Gastrocnemius medialis (tissue), 4 donors: ENCODE results near the gene LDAF1. TPM values are rescaled to one million over a fixed set of nuclear protein-coding genes. Genes with fewer than 3 reads are reported as not detected.

Source experiments
- ATAC-seq, 2 donors: fragments of 150-250 bp; one replicate each; pipeline ENCODE4 v1.9.1; 2016
- DNase-seq, 2 donors: peaks; one replicate each; pipeline ENCODE4 v3.0.0-alpha.2; 2019
- H3K27ac ChIP-seq, 4 donors: fragments of 200-600 bp; sonication (generic); 1 replicate in 1 of 4; 2 replicates in 3 of 4; pipeline ENCODE4 v1.5.1; 2016 to 2018; ENCODE audit warnings: mild to moderate bottlenecking in 2 of 4, moderate library complexity in 1 of 4
- H3K27me3 ChIP-seq, 3 donors: fragments of 200-600 bp; sonication (generic) in 2 of 3; 1 replicate in 1 of 3; 2 replicates in 2 of 3; pipeline versions ENCODE4 v1.5.1 to v1.6.0; 2016 to 2019; ENCODE audit warnings: mild to moderate bottlenecking in 1 of 3, moderate library complexity in 1 of 3
- H3K36me3 ChIP-seq, 2 donors: fragments of 200-600 bp; sonication (generic) in 1 of 2; one replicate each; pipeline ENCODE4 v1.5.1; 2017 to 2018
- H3K4me1 ChIP-seq, 2 donors: fragments of 200-600 bp; sonication (generic) in 1 of 2; one replicate each; pipeline ENCODE4 v1.5.1; 2016 to 2017; ENCODE audit warnings: mild to moderate bottlenecking in 2 of 2
- H3K4me3 ChIP-seq, 4 donors: fragments of 200-600 bp; sonication (generic) in 3 of 4; 1 replicate in 1 of 4; 2 replicates in 3 of 4; pipeline ENCODE4 v1.5.1; 2016 to 2019; ENCODE audit warnings: mild to moderate bottlenecking in 2 of 4
- H3K9me3 ChIP-seq, 3 donors: fragments of 200-600 bp; sonication (generic) in 2 of 3; 1 replicate in 1 of 3; 2 replicates in 2 of 3; pipeline ENCODE4 v1.5.1; 2016 to 2019
- POLR2A ChIP-seq, 2 donors: fragments of 450-650 bp; IDR thresholded peaks; one replicate each; pipeline ENCODE4 v1.6.1; 2017; ENCODE audit warnings: antibody characterized with exemption in 2 of 2, mild to moderate bottlenecking in 2 of 2, moderate library complexity in 2 of 2
- in situ Hi-C, 4 donors: fragments of 200-750 bp; cut with MboI; loops; one replicate each; pipeline versions ENCODE4 v1.15.0 to v1.8.0; 2017; ENCODE audit warnings: low sequenced_read_pairs in 4 of 4
- intact Hi-C: fragments of 100-400 bp; cut with DNase I; formaldehyde crosslinking; loops from one replicate; pipeline ENCODE4 v1.15.1; 2023; ENCODE audit warnings: low total_unique reads
- total RNA-seq, 4 donors: library from RNA; depleted of rRNA; stranded (reverse); fragments of >200 nt; gene quantifications; one replicate each; pipeline versions ENCODE4 v1.1.0 to v1.2.3, GENCODE V29; 2016
- TF ChIP-seq, protein P1 (sequence below), 5 experiments: fragments of 450-650 bp in 3 of 5; fragments of 200-600 bp in 2 of 5; sonication (generic) in 2 of 5; IDR thresholded peaks in 4 of 5; conservative IDR thresholded peaks in 1 of 5; 1 replicate in 4 of 5; 2 replicates in 1 of 5; pipeline ENCODE4 v1.5.1; 2016 to 2019; ENCODE audit warnings: antibody characterized with exemption in 5 of 5, mild to moderate bottlenecking in 3 of 5, moderate library complexity in 3 of 5

The LDAF1 gene
- total RNA-seq, 4 donors from 2014 or later = 19.4 to 70.0 (median 34.3) TPM

- H3K9me3 ChIP-seq = no peaks in the 10 kb centered on the region
- no peak overlapping the region for H3K27ac ChIP-seq
- peaks cover 0 to 24% of the 10 kb centered on the region in 2 donors for H3K36me3 ChIP-seq
- intact Hi-C loops (loop anchor here (5.0 kb wide), 1 partner anchor 1137 kb away; no protein-coding TSS in a partner anchor), in situ Hi-C loops (loop anchor here in 2 of 4 donors (5.0 to 25.0 kb wide), 3 partner anchors 102 to 1152 kb away; partner anchors contain the start of gene CRYM (in 1 of the 2))
- no peaks in the 10 kb centered on the region for H3K4me1 ChIP-seq
- ATAC-seq = no peak
- H3K4me3 ChIP-seq = no peak overlapping the region
- no peaks in the 10 kb centered on the region for H3K27me3 ChIP-seq
- TF ChIP-seq, protein P1, sequence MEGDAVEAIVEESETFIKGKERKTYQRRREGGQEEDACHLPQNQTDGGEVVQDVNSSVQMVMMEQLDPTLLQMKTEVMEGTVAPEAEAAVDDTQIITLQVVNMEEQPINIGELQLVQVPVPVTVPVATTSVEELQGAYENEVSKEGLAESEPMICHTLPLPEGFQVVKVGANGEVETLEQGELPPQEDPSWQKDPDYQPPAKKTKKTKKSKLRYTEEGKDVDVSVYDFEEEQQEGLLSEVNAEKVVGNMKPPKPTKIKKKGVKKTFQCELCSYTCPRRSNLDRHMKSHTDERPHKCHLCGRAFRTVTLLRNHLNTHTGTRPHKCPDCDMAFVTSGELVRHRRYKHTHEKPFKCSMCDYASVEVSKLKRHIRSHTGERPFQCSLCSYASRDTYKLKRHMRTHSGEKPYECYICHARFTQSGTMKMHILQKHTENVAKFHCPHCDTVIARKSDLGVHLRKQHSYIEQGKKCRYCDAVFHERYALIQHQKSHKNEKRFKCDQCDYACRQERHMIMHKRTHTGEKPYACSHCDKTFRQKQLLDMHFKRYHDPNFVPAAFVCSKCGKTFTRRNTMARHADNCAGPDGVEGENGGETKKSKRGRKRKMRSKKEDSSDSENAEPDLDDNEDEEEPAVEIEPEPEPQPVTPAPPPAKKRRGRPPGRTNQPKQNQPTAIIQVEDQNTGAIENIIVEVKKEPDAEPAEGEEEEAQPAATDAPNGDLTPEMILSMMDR (IDR thresholded peaks at IDR 0.05 in 4 of 5, conservative IDR thresholded peaks at IDR 0.05 in 1 of 5) = no peak
- TF ChIP-seq POLR2A (IDR thresholded peaks at IDR 0.05) = no peak
- DNase-seq = no peak
These were observed 26.4 kb downstream of the LDAF1 start for GRCh38 chr16:21184834-21185233.

- Histone ChIP-seq H3K4me3 (no peak overlapping the region), H3K36me3 (peaks cover 0 to 17% of the 10 kb centered on the region in 2 donors), H3K27me3 (peaks cover 0 to 2% (median 0%) of the 10 kb centered on the region in 3 donors), H3K4me1 (no peaks in the 10 kb centered on the region), H3K9me3 (no peaks in the 10 kb centered on the region), H3K27ac (no peak overlapping the region)
- ATAC-seq = no peak
- in situ Hi-C loops (loop anchor here in 2 of 4 donors (5.0 to 25.0 kb wide), 3 partner anchors 102 to 1152 kb away; partner anchors contain the start of gene CRYM (in 1 of the 2)), intact Hi-C loops (loop anchor here (5.0 kb wide), 1 partner anchor 1137 kb away; no protein-coding TSS in a partner anchor)
- TF ChIP-seq POLR2A (IDR thresholded peaks at IDR 0.05) = no peak
- TF ChIP-seq, protein P1 (IDR thresholded peaks at IDR 0.05 in 4 of 5, conservative IDR thresholded peaks at IDR 0.05 in 1 of 5) = no peak
- no peak for DNase-seq
These were observed 27.3 kb downstream of the LDAF1 start for GRCh38 chr16:21185659-21186325.

- intact Hi-C loops = loop anchor here (5.0 kb wide), 1 partner anchor 1136 kb away; no protein-coding TSS in a partner anchor
- no peak for ATAC-seq
- no peak for TF ChIP-seq POLR2A (IDR thresholded peaks at IDR 0.05)
- TF ChIP-seq, protein P1 (IDR thresholded peaks at IDR 0.05 in 4 of 5, conservative IDR thresholded peaks at IDR 0.05 in 1 of 5) = no peak
- Histone ChIP-seq H3K36me3 (peaks cover 0 to 12% of the 10 kb centered on the region in 2 donors), H3K4me3 (no peak overlapping the region), H3K27me3 (peaks cover 0 to 2% (median 0%) of the 10 kb centered on the region in 3 donors), H3K9me3 (no peaks in the 10 kb centered on the region), H3K27ac (no peak overlapping the region), H3K4me1 (no peaks in the 10 kb centered on the region)
- no peak for DNase-seq
- in situ Hi-C loops = loop anchor here in 2 of 4 donors (5.0 to 25.0 kb wide), 3 partner anchors 101 to 1151 kb away; partner anchors contain the start of gene CRYM (in 1 of the 2)
These were observed 27.8 kb downstream of the LDAF1 start for GRCh38 chr16:21186326-21186691.

GRCh38 chr16:21189311-21189710 is 30.8 kb downstream of the LDAF1 start:
- intact Hi-C loops (loop anchor here (5.0 kb wide), 1 partner anchor 1133 kb away; no protein-coding TSS in a partner anchor), in situ Hi-C loops (loop anchor here in 2 of 4 donors (5.0 to 25.0 kb wide), 3 partner anchors 98 to 1148 kb away; partner anchors contain the start of gene CRYM (in 1 of the 2))
- ATAC-seq (no peak), DNase-seq (no peak)
- Histone ChIP-seq H3K27ac (no peak overlapping the region), H3K36me3 (no peaks in the 10 kb centered on the region), H3K27me3 (peaks cover 0 to 2% (median 0%) of the 10 kb centered on the region in 3 donors), H3K4me1 (no peaks in the 10 kb centered on the region), H3K4me3 (no peak overlapping the region), H3K9me3 (no peaks in the 10 kb centered on the region)
- TF ChIP-seq, protein P1 (IDR thresholded peaks at IDR 0.05 in 4 of 5, conservative IDR thresholded peaks at IDR 0.05 in 1 of 5) = no peak
- no peak for TF ChIP-seq POLR2A (IDR thresholded peaks at IDR 0.05)
